ENCODE data around the gene ACADVL. TPM values are rescaled to one million over a fixed set of nuclear protein-coding genes. Genes with fewer than 3 reads are reported as not detected.

Gene ACADVL
- polyA plus RNA-seq, 1 experiment = 217 TPM

GRCh38 chr17:7213895-7214299 lies 5.8 kb upstream of the ACADVL start:
- Histone ChIP-seq H3K27ac (ENCODE audit: low read depth, low read length) (peak overlapping the region; percentile 39), H3K4me3 (ENCODE audit: low read depth, low read length) (peak overlapping the region; percentile 58), H3K9me3 (ENCODE audit: control insufficient read depth, insufficient read depth, low read length) (no peaks in the 10 kb centered on the region), H3K27me3 (ENCODE audit: control insufficient read depth, insufficient read depth, low read length) (no peaks in the 10 kb centered on the region)
- peak; percentile 53 for TF ChIP-seq CTCF (IDR thresholded peaks at IDR 0.05; ENCODE audit: low read depth, low read length)
- DNase-seq (ENCODE audit: low read depth, low spot score) = no peak
- CTCF ChIA-PET = interaction anchor here (1.0 to 1.7 kb wide), 5 partner anchors 8 to 195 kb away, joined by 3 to 20 read pairs (median 3); partner anchors contain the start of gene SLC16A11
- POLR2A ChIA-PET = interaction anchor here (1.1 to 1.3 kb wide), 2 partner anchors 20 to 116 kb away, joined by 3 to 4 read pairs; partner anchors contain the start of genes DVL2 and NEURL4

GRCh38 chr17:7214300-7215135 lies 5.2 kb upstream of the ACADVL start:
- Histone ChIP-seq H3K27ac (ENCODE audit: low read depth, low read length) (peak overlapping the region; percentile 77), H3K9me3 (ENCODE audit: control insufficient read depth, insufficient read depth, low read length) (no peaks in the 10 kb centered on the region), H3K4me3 (ENCODE audit: low read depth, low read length) (peak overlapping the region; percentile 58), H3K27me3 (ENCODE audit: control insufficient read depth, insufficient read depth, low read length) (no peaks in the 10 kb centered on the region)
- ChIA-PET POLR2A (interaction anchor here (1.0 to 1.3 kb wide), 3 partner anchors 20 to 115 kb away, joined by 3 to 4 read pairs (median 3); partner anchors contain the start of genes DVL2 and NEURL4), CTCF (interaction anchor here (0.5 to 1.7 kb wide), 6 partner anchors 8 to 195 kb away, joined by 3 to 20 read pairs (median 4); partner anchors contain the start of genes SLC16A11 and SLC2A4)
- DNase-seq (ENCODE audit: low read depth, low spot score) = peak; percentile 89
- TF ChIP-seq CTCF (IDR thresholded peaks at IDR 0.05; ENCODE audit: low read depth, low read length) = peak; percentile 63

GRCh38 chr17:7215136-7215638 lies 4.6 kb upstream of the ACADVL start:
- H3K27ac ChIP-seq (ENCODE audit: low read depth, low read length) = peak overlapping the region; percentile 68
- no peak for DNase-seq (ENCODE audit: low read depth, low spot score)
- H3K4me3 ChIP-seq (ENCODE audit: low read depth, low read length) = peak overlapping the region; percentile 58
- H3K27me3 ChIP-seq (ENCODE audit: control insufficient read depth, insufficient read depth, low read length) = no peaks in the 10 kb centered on the region
- CTCF ChIA-PET = interaction anchor here (0.6 to 1.7 kb wide), 4 partner anchors 9 to 502 kb away, joined by 3 to 20 read pairs (median 4); partner anchors contain the start of genes DNAH2, GABARAP and SLC16A11
- POLR2A ChIA-PET = interaction anchor here (1.0 kb wide), 1 partner anchor 28 kb away, joined by 3 read pairs; no protein-coding TSS in a partner anchor
- H3K9me3 ChIP-seq (ENCODE audit: control insufficient read depth, insufficient read depth, low read length) = no peaks in the 10 kb centered on the region; the same call in 1 of the 2 replicates
- no peak for TF ChIP-seq CTCF (IDR thresholded peaks at IDR 0.05; ENCODE audit: low read depth, low read length)

GRCh38 chr17:7215652-7216180 lies 4.0 kb upstream of the ACADVL start:
- Histone ChIP-seq H3K4me3 (ENCODE audit: low read depth, low read length) (peak overlapping the region; percentile 72), H3K27me3 (ENCODE audit: control insufficient read depth, insufficient read depth, low read length) (no peaks in the 10 kb centered on the region), H3K27ac (ENCODE audit: low read depth, low read length) (peak overlapping the region; percentile 68), H3K9me3 (ENCODE audit: control insufficient read depth, insufficient read depth, low read length) (no peaks in the 10 kb centered on the region; the same call in 1 of the 2 replicates)
- no peak for DNase-seq (ENCODE audit: low read depth, low spot score)
- TF ChIP-seq CTCF (IDR thresholded peaks at IDR 0.05; ENCODE audit: low read depth, low read length) = no peak
- CTCF ChIA-PET = interaction anchor here (0.6 to 1.7 kb wide), 3 partner anchors 27 to 502 kb away, joined by 3 to 20 read pairs (median 4); partner anchors contain the start of genes DNAH2, GABARAP and SLC16A11
- POLR2A ChIA-PET = no interaction called here

All from AG04450 (cell line).